K562 (cell line): ENCODE data around the gene HMG20B. TPM values are rescaled to one million over a fixed set of nuclear protein-coding genes. Genes with fewer than 3 reads are reported as not detected.
"Not testable (repeated sequence)": the region's sequence is repeated elsewhere in the genome, so short reads cannot be mapped to it uniquely, and the experiment has no call there.

Experiments used
- ATAC-seq: fragments of 200-7000 bp; cut with Tn5 transposase; 3 replicates; pipeline ENCODE4 v1.9.1; 2020; ENCODE audit warnings: moderate library complexity
- BruUV-seq: library from RNA; stranded (reverse); fragments of 400-500 nt; replicated peaks from 2 replicates; lab custom pipeline; 2021; lab: Mats Ljungman, UMichigan
- CTCF ChIA-PET: fragments of 300-600 bp; formaldehyde crosslinking; extraction: SDS; loops from one replicate; lab custom pipeline; 2021; ENCODE audit warnings: low intra/inter-chr PET ratio; lab: Yijun Ruan, JAX
- POLR2A ChIA-PET: fragments of 300-600, 350-650 bp; sonication (Branson Sonifier 250); formaldehyde crosslinking; extraction: SDS; loops from one replicate; lab custom pipeline; 2021; ENCODE audit warnings: antibody characterized with exemption, inconsistent platforms; lab: Yijun Ruan, JAX
- DNase-seq, 4 experiments: peaks; one replicate each; pipeline versions ENCODE4 v3.0.0 to v3.0.0-alpha.2; 2011 to 2018; ENCODE audit warnings: low spot score in 3 of 4, mixed read lengths in 3 of 4; ENCODE audit errors: extremely low read depth in 1 of 4
- FAIRE-seq: peaks from 2 replicates; lab custom pipeline; 2011; peaks lifted over from hg19 to GRCh38; lab: Jason Lieb, UNC
- H2AFZ ChIP-seq: 2 replicates; pipeline ENCODE4 v1.6.0; 2011; ENCODE audit warnings: low read depth, low read length, control low read depth, inconsistent platforms
- H3K27ac ChIP-seq: fragments of 200-600 bp; 3 replicates; pipeline ENCODE4 v1.8.0; 2011; ENCODE audit warnings: low read depth, mild to moderate bottlenecking, control low read depth, inconsistent platforms, low read length, moderate library complexity, mixed read lengths; ENCODE audit errors: extremely low read depth
- H3K27me3 ChIP-seq, 2 experiments: fragments of 300-600 bp in 1 of 2; 2 replicates in 1 of 2; 3 replicates in 1 of 2; pipeline versions ENCODE4 v1.6.0 to v1.8.0; 2011; ENCODE audit warnings: inconsistent platforms in 2 of 2, low read length in 2 of 2, mild to moderate bottlenecking in 1 of 2, mixed read lengths in 1 of 2, moderate library complexity in 1 of 2; ENCODE audit not compliant: control insufficient read depth in 2 of 2, insufficient read depth in 2 of 2
- H3K36me3 ChIP-seq: fragments of 300-600 bp; 3 replicates; pipeline ENCODE4 v1.8.0; 2011; ENCODE audit warnings: mild to moderate bottlenecking, low read length, inconsistent platforms; ENCODE audit not compliant: control insufficient read depth, insufficient read depth
- H3K4me1 ChIP-seq, 2 experiments: fragments of 200-600 bp in 1 of 2; replicated peaks in 1 of 2; 2 replicates in 1 of 2; 3 replicates in 1 of 2; pipeline versions ENCODE4 v1.5.1 to v1.8.0; 2011; ENCODE audit warnings: inconsistent platforms in 2 of 2, low read length in 2 of 2, mild to moderate bottlenecking in 1 of 2, mixed read lengths in 1 of 2, moderate library complexity in 1 of 2; ENCODE audit not compliant: control insufficient read depth in 2 of 2, insufficient read depth in 2 of 2
- H3K4me2 ChIP-seq: 2 replicates; pipeline ENCODE4 v1.6.1; 2011; ENCODE audit warnings: low read length, control low read depth, inconsistent platforms, mixed read lengths; ENCODE audit not compliant: insufficient read depth
- H3K4me3 ChIP-seq: fragments of 200-600 bp; sonication (generic), shearing (Covaris generic); 2 replicates; pipeline ENCODE4 v1.5.1; 2016; ENCODE audit warnings: control low read depth, inconsistent platforms
- H3K79me2 ChIP-seq: fragments of 200-600 bp; 3 replicates; pipeline ENCODE4 v1.8.0; 2011; ENCODE audit warnings: low read length, inconsistent platforms; ENCODE audit not compliant: control insufficient read depth, insufficient read depth
- H3K9ac ChIP-seq, 2 experiments: 2 replicates each; pipeline versions ENCODE4 v1.6.0 to v1.6.1; 2011; ENCODE audit warnings: low read depth in 2 of 2, low read length in 2 of 2, control low read depth in 1 of 2, inconsistent platforms in 1 of 2, mild to moderate bottlenecking in 1 of 2, mixed read lengths in 1 of 2; ENCODE audit not compliant: insufficient read depth in 1 of 2
- H3K9me1 ChIP-seq: one replicate; pipeline ENCODE4 v1.6.0; 2011; ENCODE audit warnings: inconsistent platforms, mild to moderate bottlenecking, low read length, moderate library complexity; ENCODE audit not compliant: control insufficient read depth, insufficient read depth
- H3K9me3 ChIP-seq: replicated peaks from 2 replicates; pipeline ENCODE4 v1.5.1; 2011; ENCODE audit warnings: low read depth, low read length, inconsistent platforms; ENCODE audit not compliant: control insufficient read depth, insufficient read depth
- H4K20me1 ChIP-seq: replicated peaks from 2 replicates; pipeline ENCODE4 v1.6.1; 2011; ENCODE audit warnings: low read length, inconsistent platforms, mixed read lengths; ENCODE audit not compliant: control insufficient read depth, insufficient read depth
- ARID1B ChIP-seq: fragments of 450-650 bp; IDR thresholded peaks from 2 replicates; pipeline ENCODE4 v1.6.1; 2016; ENCODE audit warnings: antibody characterized with exemption, mild to moderate bottlenecking, inconsistent platforms
- CBFB ChIP-seq: sonication (generic); formaldehyde crosslinking; IDR thresholded peaks from 2 replicates; pipeline ENCODE4 v1.4.0; 2020; ENCODE audit warnings: mild to moderate bottlenecking, missing genetic modification reagents
- DMBX1 ChIP-seq: fragments of 250-450 bp; sonication (Bioruptor Pico); IDR thresholded peaks from 2 replicates; pipeline ENCODE4 v1.8.0; 2022; ENCODE audit warnings: inconsistent platforms, mild to moderate bottlenecking, moderate library complexity, borderline replicate concordance
- DPF2 ChIP-seq: fragments of 450-650 bp; IDR thresholded peaks from 2 replicates; pipeline ENCODE4 v1.6.1; 2016
- EWSR1 ChIP-seq: fragments of 450-650 bp; IDR thresholded peaks from 2 replicates; pipeline ENCODE4 v1.6.1; 2018; ENCODE audit warnings: borderline replicate concordance, mild to moderate bottlenecking, low read depth, moderate library complexity; ENCODE audit not compliant: partially characterized antibody
- HCFC1 ChIP-seq: IDR thresholded peaks from 2 replicates; pipeline ENCODE4 v1.6.1; 2012; ENCODE audit warnings: low read depth, low read length, improper control_type of control experiment
- HNRNPH1 ChIP-seq: fragments of 200-400 bp; formaldehyde crosslinking; optimal IDR thresholded peaks from 2 replicates; pipeline ENCODE3; 2017; ENCODE audit warnings: low read depth, mild to moderate bottlenecking, low read length, moderate library complexity
- PML ChIP-seq: IDR thresholded peaks from 2 replicates; pipeline ENCODE4 v1.6.1; 2012; ENCODE audit warnings: low read length, inconsistent platforms
- POLR2B ChIP-seq: fragments of 450-650 bp; IDR thresholded peaks from 2 replicates; pipeline ENCODE4 v1.6.1; 2018; ENCODE audit warnings: low read depth; ENCODE audit not compliant: partially characterized antibody
- RBFOX2 ChIP-seq: fragments of 200-400 bp; formaldehyde crosslinking; IDR thresholded peaks from 2 replicates; pipeline ENCODE4 v1.6.1; 2017; ENCODE audit warnings: low read depth, mild to moderate bottlenecking, low read length, moderate library complexity
- SMARCA4 ChIP-seq: fragments of 450-650 bp; IDR thresholded peaks from 2 replicates; pipeline ENCODE4 v1.6.1; 2016
- ZNF324 ChIP-seq: fragments of 250-450 bp; sonication (Bioruptor Pico); IDR thresholded peaks from 2 replicates; pipeline ENCODE4 v1.4.0; 2020; ENCODE audit warnings: mild to moderate bottlenecking
- ZNF766 ChIP-seq: fragments of 200-800 bp; sonication (Bioruptor generic); conservative IDR thresholded peaks from 2 replicates; pipeline ENCODE4 v1.6.1; 2016; ENCODE audit warnings: missing genetic modification characterization, missing compliant biosample characterization
- WGBS: fragments of 100-300 bp; shearing (Covaris generic); methylation state at CpG from one replicate; pipeline ENCODE4 v1.1.6; 2016; ENCODE audit warnings: low coverage, mixed read lengths; ENCODE audit not compliant: insufficient coverage; ENCODE audit errors: missing lambda C conversion rate; 5-methylcytosine and 5-hydroxymethylcytosine counted together
- in situ Hi-C: fragments of 300-500 bp; cut with MboI; formaldehyde crosslinking; loops from 4 replicates; pipeline ENCODE4 v1.15.0; 2018; ENCODE audit warnings: inconsistent platforms, mixed read lengths
- intact Hi-C: fragments of 100-400 bp; cut with micrococcal nuclease; formaldehyde crosslinking; loops from 2 replicates; pipeline ENCODE4 v1.14.2; 2022
- polyA plus RNA-seq, 8 experiments: library from polyadenylated mRNA; depleted of rRNA in 4 of 8; stranded (reverse) in 5 of 8; unstranded in 3 of 8; fragments of >200 nt; fragmentation: Nextera tagmentation in 2 of 8; fragmentation: Illumina TruSeq in 1 of 8; extraction: Ambion mirVana in 2 of 8; extraction: Trizol in 1 of 8; gene quantifications; 2 replicates each; pipeline versions ENCODE4 v1.2.1 to v1.2.3, GENCODE V29; 2011 to 2014; ENCODE audit warnings: inconsistent platforms in 1 of 8, missing spikeins in 1 of 8
- total RNA-seq, 7 experiments: library from RNA; depleted of rRNA in 6 of 7; stranded (reverse); fragments of >200 nt in 6 of 7; fragmentation: Illumina TruSeq in 2 of 7; extraction: Trizol in 2 of 7; gene quantifications; 2 replicates each; pipeline versions ENCODE4 v1.2.1 to v1.2.3, GENCODE V29; 2011 to 2021; ENCODE audit warnings: low replicate concordance in 1 of 7
- TF ChIP-seq, protein P1 (sequence below), 2 experiments: fragments of 450-650 bp; IDR thresholded peaks; 2 replicates each; pipeline ENCODE4 v1.6.1; 2016
- TF ChIP-seq, protein P2 (sequence below), 2 experiments: fragments of 450-650 bp in 1 of 2; sonication (generic) in 1 of 2; formaldehyde crosslinking in 1 of 2; IDR thresholded peaks in 1 of 2; conservative IDR thresholded peaks in 1 of 2; 2 replicates each; pipeline versions ENCODE4 v1.6.1 to v1.8.1; 2016 to 2023; ENCODE audit warnings: mild to moderate bottlenecking in 2 of 2, moderate library complexity in 2 of 2, inconsistent platforms in 1 of 2, missing genetic modification reagents in 1 of 2

HMG20B gene
- total and polyA plus RNA-seq, 9 of the 15 experiments (the other 6 are each of a cell fraction or from before 2014, with no cell fraction given): 0.35 to 172 (median 38.6) TPM

DNA sequence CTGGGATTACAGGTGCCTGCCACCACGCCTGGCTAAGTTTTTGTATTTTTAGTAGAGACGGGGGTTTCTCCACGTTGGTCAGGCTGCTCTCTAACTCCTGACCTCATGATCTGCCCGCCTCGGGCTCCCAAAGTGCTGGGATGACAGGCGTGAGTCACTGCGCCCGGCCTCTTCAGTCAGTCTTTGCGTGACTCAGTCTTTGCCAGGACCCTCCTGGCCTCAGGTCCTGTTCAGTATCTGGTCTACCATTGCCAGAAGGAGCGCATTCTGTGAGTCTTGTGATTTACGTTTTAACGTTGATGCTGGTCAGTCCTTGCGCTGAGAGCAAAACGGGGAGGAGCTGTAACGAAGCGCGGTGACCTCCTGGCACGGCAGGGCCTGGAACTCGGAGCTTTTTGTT is 7.6 kb upstream of the HMG20B start (continued):
- TF ChIP-seq, protein P1, sequence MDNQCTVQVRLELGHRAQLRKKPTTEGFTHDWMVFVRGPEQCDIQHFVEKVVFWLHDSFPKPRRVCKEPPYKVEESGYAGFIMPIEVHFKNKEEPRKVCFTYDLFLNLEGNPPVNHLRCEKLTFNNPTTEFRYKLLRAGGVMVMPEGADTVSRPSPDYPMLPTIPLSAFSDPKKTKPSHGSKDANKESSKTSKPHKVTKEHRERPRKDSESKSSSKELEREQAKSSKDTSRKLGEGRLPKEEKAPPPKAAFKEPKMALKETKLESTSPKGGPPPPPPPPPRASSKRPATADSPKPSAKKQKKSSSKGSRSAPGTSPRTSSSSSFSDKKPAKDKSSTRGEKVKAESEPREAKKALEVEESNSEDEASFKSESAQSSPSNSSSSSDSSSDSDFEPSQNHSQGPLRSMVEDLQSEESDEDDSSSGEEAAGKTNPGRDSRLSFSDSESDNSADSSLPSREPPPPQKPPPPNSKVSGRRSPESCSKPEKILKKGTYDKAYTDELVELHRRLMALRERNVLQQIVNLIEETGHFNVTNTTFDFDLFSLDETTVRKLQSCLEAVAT (IDR thresholded peaks at IDR 0.05): peak in 1 of 2 experiments; percentile 75; a peak in 1 of 4 replicates
- TF ChIP-seq ARID1B (peak; percentile 63), HCFC1 (no peak), SMARCA4 (peak; percentile 58), PML (no peak), DPF2 (0 out of 2 replicates have a peak, but pooled peaks have one; percentile 43), ZNF766 (no peak), POLR2B (no peak), CBFB (no peak), EWSR1 (no peak), HNRNPH1 (no peak), DMBX1 (CRISPR knock-in tag) (no peak), ZNF324 (no peak), RBFOX2 (0 out of 2 replicates have a peak, but pooled peaks have one; percentile 17)
- TF ChIP-seq, protein P2, sequence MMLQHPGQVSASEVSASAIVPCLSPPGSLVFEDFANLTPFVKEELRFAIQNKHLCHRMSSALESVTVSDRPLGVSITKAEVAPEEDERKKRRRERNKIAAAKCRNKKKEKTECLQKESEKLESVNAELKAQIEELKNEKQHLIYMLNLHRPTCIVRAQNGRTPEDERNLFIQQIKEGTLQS (IDR thresholded peaks at IDR 0.05): peak; percentile 81
- TF ChIP-seq, protein P2 (CRISPR knock-in tag; conservative IDR thresholded peaks at IDR 0.05): no peak

GRCh38 chr19:3570042-3570441 is 2.7 kb upstream of the HMG20B start:
- H3K4me3 ChIP-seq, H3K9ac ChIP-seq, H2AFZ ChIP-seq, H3K9me3 ChIP-seq, H3K27ac ChIP-seq, H3K27me3 ChIP-seq, H3K4me2 ChIP-seq, ATAC-seq, H3K9me1 ChIP-seq, DNase-seq, H4K20me1 ChIP-seq, CTCF ChIA-PET, in situ Hi-C loops, BruUV-seq, intact Hi-C loops, FAIRE-seq: not testable (repeated sequence)
- Histone ChIP-seq H3K79me2 (peaks cover 16% of the 10 kb centered on the region), H3K36me3 (peaks cover 14% of the 10 kb centered on the region), H3K4me1 (peaks cover 14 to 50% of the 10 kb centered on the region in 2 experiments; a peak in 4 of 5 replicates)
- 86% methylated on average over 9 of the region's 11 CpGs for WGBS
- POLR2A ChIA-PET: interaction anchor here (1.0 to 1.3 kb wide), 2 partner anchors 10 to 21 kb away, joined by 4 read pairs; no protein-coding TSS in a partner anchor
